HG03060 (cell line): ENCODE measurements around the gene CRISPLD2.

Experiments
- ATAC-seq: cut with Tn5 transposase; IDR thresholded peaks from one replicate; pipeline ENCODE4 v1.9.1; 2021; ENCODE audit warnings: low read depth, moderate number of reproducible peaks; ENCODE audit not compliant: unreplicated experiment

The CRISPLD2 gene

DNA sequence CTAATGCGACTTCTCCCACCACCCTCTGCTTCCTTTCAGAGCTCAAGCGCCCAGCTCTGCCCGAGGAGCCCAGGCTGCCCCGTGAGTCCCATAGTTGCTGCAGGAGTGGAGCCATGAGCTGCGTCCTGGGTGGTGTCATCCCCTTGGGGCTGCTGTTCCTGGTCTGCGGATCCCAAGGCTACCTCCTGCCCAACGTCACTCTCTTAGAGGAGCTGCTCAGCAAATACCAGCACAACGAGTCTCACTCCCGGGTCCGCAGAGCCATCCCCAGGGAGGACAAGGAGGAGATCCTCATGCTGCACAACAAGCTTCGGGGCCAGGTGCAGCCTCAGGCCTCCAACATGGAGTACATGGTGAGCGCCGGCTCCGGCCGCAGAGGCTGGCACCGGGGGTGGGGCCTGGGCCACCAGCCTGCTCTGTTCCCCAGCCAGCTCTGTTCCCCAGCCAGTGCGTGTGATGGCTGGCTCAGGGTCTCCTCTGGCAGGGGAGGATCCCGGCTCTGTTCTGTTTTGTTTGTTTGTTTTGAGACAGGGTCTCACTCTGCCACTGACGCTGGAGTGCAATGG lies 18.7 kb downstream of the CRISPLD2 start:
- no peak for ATAC-seq

GRCh38 chr16:84839054-84839453 lies 19.3 kb downstream of the CRISPLD2 start:
- no peak for ATAC-seq

DNA sequence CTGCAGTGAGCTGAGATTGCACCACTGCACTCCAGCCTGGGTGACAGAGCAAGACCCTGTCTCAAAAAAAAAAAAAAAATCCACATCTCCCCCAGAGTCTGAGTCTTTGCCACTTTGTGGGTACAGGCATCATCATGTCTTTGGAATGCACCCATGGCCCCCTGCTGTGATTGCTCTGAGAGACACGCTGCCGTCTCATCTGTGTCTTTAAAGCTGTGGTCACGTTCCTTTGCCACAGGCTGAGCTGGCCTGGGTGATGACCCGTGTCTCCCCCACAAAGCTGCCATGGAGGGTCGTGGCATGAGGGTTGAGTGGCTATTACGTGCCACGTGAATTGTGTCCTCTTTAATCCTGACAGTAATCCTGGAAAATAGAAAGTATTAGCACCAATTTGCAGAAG lies 20.2 kb downstream of the CRISPLD2 start:
- no peak for ATAC-seq

- ATAC-seq: no peak
Measured at GRCh38 chr16:84840687-84841627, 21.2 kb downstream of the CRISPLD2 start.

DNA sequence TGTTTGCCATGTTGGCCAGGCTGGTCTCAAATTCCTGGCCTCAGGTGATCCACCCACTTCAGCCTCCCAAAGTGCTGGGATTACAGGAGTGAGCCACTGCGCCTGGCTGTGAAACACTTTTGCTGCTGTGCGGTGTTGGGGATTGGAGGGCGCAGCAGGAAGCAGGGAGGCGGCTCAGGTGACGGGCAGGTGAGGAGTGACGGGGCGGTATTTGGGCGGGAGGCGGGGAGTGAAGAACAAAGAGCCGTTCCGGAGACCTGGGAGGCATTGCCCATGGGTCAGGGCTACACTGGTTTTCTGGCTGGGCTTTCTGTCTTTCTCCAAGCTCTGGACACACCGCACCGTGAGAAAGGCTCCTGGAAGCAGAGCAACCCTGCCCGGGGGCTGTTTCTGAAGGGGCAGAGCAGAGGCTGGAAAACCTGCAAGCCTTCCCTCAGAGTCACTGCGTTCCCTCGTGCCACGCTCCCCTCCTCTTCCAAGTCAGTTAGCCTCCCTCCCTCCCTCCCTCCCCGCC lies 22.1 kb downstream of the CRISPLD2 start:
- no peak for ATAC-seq

DNA sequence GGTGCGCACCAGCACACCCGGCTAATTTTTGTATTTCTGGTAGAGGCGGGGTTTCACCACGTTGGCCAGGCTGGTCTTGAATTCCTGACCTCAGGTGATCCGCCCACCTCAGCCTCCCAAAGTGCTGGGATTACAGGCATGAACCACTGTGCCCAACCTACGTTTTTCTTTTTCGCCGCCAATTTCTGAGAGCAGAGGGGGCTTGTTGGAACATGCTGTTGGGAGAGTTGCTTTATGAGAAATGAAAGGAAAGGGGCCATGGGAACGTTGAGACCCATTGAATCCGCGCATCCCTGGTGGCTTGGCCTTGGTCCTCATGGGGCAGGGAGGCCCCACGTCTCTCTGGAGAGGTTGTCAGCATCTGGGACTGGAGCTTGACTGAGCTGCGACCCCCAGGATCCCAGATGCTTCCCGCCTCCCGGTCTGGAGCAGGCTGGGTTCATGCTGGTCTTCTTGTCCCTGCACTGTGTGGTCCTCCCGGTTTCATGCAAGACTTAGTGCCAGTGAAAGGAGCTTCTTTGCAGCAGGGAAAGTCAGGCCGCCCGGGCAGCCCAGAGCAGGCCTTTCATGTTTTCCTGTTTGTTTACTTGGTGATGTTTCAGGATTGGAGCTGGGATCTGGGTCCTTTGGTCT lies 22.8 kb downstream of the CRISPLD2 start:
- no peak for ATAC-seq

DNA sequence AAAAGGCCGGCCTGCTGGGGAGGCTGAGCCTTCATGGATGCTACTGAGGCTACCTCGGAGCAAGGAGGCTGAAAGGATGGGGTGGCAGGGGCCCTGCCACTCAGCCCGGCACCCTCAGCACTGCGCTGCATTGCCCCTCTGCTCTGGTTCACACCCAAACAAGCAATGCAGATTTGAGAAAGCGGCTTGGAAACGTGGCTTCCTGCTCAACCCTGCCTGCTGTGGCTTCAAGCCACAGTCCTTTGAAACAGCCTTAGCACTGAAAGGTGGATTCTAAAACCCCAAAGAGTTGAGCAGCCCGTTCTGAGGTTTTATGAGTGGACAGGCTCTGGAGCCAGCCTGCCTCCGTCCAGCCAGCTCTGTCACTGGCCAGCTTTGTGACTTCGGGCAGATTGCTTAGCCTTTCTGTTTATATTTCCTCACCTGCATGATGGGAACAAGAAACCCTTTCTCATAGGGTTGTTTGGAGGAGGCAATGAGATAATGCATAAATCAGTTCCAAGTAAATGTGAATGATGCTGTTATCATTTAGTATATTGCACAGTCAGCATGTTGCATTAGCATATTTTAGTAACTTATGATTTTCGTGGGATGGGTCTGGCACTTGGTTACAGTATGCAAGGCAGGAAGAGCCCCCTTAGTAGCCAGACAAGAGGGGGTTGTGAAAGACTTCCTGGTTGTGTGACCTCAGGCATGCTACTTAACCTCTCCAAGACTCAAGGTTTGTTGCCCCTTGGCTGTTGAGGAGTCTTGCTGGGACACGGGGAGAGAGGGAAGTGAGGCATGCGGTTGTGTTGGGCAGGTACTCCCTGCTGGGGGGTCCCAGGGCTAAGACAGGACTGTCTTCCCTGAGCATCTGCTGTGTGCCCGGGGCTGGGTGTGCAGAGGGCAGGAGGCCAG lies 23.6 kb downstream of the CRISPLD2 start:
- no peak for ATAC-seq

GRCh38 chr16:84844049-84844350 lies 24.2 kb downstream of the CRISPLD2 start:
- no peak for ATAC-seq

GRCh38 chr16:84844559-84845495 lies 25.0 kb downstream of the CRISPLD2 start:
- no peak for ATAC-seq

GRCh38 chr16:84845496-84846002 lies 25.8 kb downstream of the CRISPLD2 start:
- no peak for ATAC-seq

DNA sequence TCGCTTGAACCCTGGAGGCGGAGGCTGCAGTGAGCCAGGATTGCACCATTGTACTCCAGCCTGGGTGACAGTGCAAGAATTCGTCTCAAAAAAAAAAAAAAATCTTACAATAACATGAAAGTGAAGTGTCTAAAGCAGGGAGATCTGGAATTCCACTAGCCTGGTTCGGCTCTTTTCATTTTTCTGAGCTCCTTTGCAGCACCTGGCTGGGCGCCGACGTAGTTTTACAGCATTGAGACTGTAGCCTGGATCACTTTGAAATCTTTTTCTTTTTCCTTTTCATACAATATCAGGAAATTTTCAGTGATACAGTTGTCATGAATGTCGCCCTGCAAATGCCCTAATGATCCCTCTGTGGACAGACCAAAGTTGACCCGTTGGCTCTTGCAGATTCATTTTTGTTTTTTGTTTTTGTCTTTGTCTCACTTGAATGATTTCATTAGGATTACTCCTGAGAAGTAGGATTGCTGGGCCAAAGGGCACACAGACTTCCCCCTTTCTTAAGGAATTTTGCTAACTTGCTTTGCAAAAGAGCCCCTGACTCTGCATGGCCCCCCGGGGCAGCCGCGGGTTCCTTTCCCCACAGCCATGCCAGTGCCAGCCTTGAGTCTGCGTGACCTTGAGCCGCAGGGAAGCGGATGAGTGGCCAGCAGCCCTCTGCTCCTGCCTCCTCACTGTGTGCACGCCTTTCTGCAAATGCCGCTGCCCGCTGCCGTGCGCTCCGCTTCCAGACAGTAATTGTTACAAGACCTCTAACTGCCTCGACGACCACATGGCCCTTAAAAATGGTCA lies 28.0 kb downstream of the CRISPLD2 start:
- no peak for ATAC-seq

DNA sequence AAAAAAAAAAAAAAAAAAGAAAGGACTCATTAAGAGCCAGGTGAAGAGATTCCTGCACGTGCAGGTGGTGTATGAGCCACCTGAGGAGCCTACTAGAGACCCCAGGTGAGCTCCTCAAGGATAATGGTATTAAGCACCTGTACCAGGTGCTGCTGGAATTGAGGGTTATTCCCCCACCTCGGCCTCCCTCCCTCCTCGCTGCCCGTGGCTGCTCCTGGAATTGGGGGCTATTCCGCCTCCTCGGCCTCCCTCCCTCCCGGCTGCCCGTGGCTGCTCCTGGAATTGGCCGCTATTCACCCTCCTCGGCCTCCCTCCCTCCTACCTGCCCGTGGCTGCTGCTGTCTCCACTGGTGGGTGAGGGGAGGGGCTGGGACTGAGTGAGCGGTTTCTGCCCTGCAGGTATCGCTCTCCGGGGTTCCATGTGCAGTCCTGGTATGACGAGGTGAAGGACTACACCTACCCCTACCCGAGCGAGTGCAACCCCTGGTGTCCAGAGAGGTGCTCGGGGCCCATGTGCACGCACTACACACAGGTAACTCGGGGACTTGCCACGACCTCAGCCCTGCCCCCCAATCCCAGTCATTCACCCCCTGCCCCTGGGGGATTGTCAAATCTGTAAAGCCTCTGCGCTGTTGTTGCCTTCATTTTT lies 29.3 kb downstream of the CRISPLD2 start:
- ATAC-seq: no peak

DNA sequence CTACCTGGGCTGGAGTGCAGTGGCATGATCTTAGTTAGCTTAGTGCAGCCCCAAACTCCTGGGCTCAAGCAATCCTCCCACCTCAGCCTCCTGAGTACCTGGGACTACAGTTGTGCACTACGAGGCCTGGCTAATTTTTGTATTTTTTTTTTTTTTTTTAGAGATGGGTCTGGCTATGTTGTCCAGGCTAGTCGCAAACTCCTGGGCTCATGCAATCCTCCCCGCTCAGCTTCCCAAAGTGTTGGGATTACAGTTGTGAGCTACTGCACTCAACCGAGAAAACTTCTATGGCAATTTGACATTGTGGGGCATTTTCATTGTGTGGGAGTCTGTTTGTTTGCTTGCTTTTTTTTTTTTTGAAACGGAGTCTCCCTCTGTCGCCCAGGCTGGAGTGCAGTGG lies 30.0 kb downstream of the CRISPLD2 start:
- ATAC-seq: no peak

- ATAC-seq: no peak
Measured at GRCh38 chr16:84850714-84851113, 30.9 kb downstream of the CRISPLD2 start.

GRCh38 chr16:84851192-84852127 lies 31.7 kb downstream of the CRISPLD2 start:
- no peak for ATAC-seq

DNA sequence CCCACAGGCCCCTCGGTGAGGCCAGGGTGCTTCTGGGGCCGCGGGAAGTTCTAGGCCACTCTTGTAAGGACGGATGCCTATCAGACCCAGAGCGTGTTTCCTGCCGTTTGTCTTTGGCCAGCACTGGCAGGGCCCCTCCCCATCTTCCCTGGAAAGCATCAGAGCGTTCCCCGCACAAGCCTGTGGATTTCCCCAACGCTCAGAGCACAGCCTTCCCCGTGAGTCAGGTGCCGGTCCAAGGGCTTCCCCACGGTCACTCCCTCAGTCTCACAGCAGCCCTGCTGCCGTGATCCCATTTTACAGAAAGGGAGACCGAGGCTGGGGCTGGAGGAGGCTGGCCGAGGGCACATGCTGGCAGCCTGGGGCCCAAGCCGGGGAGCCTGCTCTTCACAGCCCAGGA lies 33.7 kb downstream of the CRISPLD2 start:
- ATAC-seq: no peak

DNA sequence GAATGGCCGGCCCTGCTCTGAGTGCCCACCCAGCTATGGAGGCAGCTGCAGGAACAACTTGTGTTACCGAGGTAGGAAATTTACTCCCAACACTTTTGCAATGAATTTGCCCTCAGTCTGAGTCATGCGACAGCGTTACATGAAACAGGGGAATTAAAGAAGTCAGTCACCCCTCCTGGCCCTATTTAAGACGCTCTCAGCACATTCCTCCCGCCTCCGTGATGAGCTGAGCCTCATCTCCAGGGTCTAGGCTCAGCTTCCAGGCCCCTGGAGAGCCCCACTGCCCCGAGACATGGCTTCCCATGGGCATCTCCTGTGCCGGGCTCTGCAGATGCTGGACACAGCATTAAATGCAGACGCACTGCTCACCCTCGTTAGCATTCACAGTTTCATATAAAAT lies 35.0 kb downstream of the CRISPLD2 start:
- ATAC-seq: no peak
